ENCODE results near the gene MAN2B2. TPM values are rescaled to one million over a fixed set of nuclear protein-coding genes. Genes with fewer than 3 reads are reported as not detected.

The MAN2B2 gene
- total and polyA plus RNA-seq, 10 donors, result 7.9 to 40.3 (median 31.8) TPM

- intact Hi-C loops (cut with DNase I; ENCODE audit: low total_unique reads), result no loop called here
- no peak for TF ChIP-seq CTCF (IDR thresholded peaks at IDR 0.05 in 8 of 11, conservative IDR thresholded peaks at IDR 0.05 in 3 of 11)
- peak in 1 of 3 donors; percentile 27 for TF ChIP-seq POLR2AphosphoS5 (IDR thresholded peaks at IDR 0.05)
- Histone ChIP-seq H3K27me3 (replicated peaks in 1 of 7) (no peaks in the 10 kb centered on the region), H3K4me1 (no peaks in the 10 kb centered on the region), H3K27ac (no peak overlapping the region), H3K9me3 (no peaks in the 10 kb centered on the region), H3K36me3 (peaks cover 0 to 100% (median 78%) of the 10 kb centered on the region in 6 donors), H3K4me3 (no peak overlapping the region)
- DNase-seq, result no peak
- 88 to 99% (median 94%) methylated on average over 12 to 16 of the region's 16 CpGs for WGBS, 5 donors
These were observed 18.0 kb downstream of the MAN2B2 start for GRCh38 chr4:6592804-6593563.

GRCh38 chr4:6594341-6594740, 19.4 kb downstream of the MAN2B2 start:
- no peak for TF ChIP-seq POLR2A (IDR thresholded peaks at IDR 0.05)
- TF ChIP-seq POLR2AphosphoS5 (IDR thresholded peaks at IDR 0.05), result peak in 1 of 3 donors; percentile 31
- 93 to 96% (median 95%) methylated on average over 16 to 22 of the region's 22 CpGs for WGBS, 5 donors
- Histone ChIP-seq H3K4me3 (no peak overlapping the region), H3K36me3 (peaks cover 0 to 100% (median 72%) of the 10 kb centered on the region in 6 donors), H3K27ac (no peak overlapping the region), H3K9me3 (no peaks in the 10 kb centered on the region), H3K4me1 (no peaks in the 10 kb centered on the region), H3K27me3 (replicated peaks in 1 of 7) (no peaks in the 10 kb centered on the region)
- intact Hi-C loops (cut with DNase I; ENCODE audit: low total_unique reads), result no loop called here
- no peak for DNase-seq

GRCh38 chr4:6594826-6595355, 19.9 kb downstream of the MAN2B2 start:
- Histone ChIP-seq H3K36me3 (peaks cover 0 to 100% (median 71%) of the 10 kb centered on the region in 6 donors), H3K4me1 (no peaks in the 10 kb centered on the region), H3K27me3 (replicated peaks in 1 of 7) (no peaks in the 10 kb centered on the region), H3K9me3 (no peaks in the 10 kb centered on the region), H3K4me3 (no peak overlapping the region), H3K27ac (no peak overlapping the region)
- DNase-seq, result no peak
- TF ChIP-seq POLR2A (IDR thresholded peaks at IDR 0.05), result no peak
- no peak for TF ChIP-seq POLR2AphosphoS5 (IDR thresholded peaks at IDR 0.05)
- TF ChIP-seq CTCF (IDR thresholded peaks at IDR 0.05 in 8 of 11, conservative IDR thresholded peaks at IDR 0.05 in 3 of 11), result no peak
- intact Hi-C loops (cut with DNase I; ENCODE audit: low total_unique reads), result no loop called here
- WGBS, 5 donors, result 82 to 97% (median 87%) methylated on average over 6 to 7 of the region's 7 CpGs

DNA sequence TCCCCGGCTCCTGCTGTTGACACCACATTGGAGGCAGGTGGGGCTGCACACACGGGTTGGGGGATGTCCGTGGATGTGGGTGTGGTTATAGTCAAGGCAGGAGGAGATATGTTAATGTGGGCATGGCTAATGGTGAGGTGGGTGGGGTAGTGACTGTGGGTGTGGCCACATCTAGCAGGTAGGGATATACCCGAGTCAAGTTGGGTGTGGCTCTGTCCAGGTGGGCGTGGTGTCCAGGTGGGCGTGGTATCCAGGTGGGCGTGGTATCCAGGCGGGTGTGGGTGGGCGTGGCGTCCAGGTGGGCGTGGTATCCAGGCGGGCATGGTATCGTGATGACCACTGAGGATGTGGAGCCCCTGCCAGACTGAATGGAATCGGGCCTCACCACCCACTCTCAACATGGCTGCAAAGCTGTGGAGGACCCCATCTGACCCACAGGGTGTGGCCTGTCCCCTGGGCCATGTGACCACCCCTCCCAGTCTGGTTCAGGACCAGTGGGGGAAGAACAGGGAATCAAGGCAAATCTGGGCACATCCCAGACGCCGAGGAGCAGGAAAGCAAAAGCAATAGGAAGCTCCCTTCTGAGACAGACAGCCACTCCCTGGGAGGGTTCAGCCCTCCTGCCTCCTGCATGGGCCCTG, 21.0 kb downstream of the MAN2B2 start:
- Histone ChIP-seq H3K4me1 (no peaks in the 10 kb centered on the region), H3K4me3 (no peak overlapping the region), H3K27ac (no peak overlapping the region), H3K9me3 (no peaks in the 10 kb centered on the region), H3K27me3 (replicated peaks in 1 of 7) (no peaks in the 10 kb centered on the region), H3K36me3 (peaks cover 0 to 100% (median 71%) of the 10 kb centered on the region in 6 donors)
- 66 to 81% (median 76%) methylated on average over 13 to 16 of the region's 16 CpGs for WGBS, 5 donors
- no peak for DNase-seq
- intact Hi-C loops (cut with DNase I; ENCODE audit: low total_unique reads), result no loop called here
- TF ChIP-seq POLR2AphosphoS5 (IDR thresholded peaks at IDR 0.05), result no peak
- TF ChIP-seq POLR2A (IDR thresholded peaks at IDR 0.05), result no peak
- no peak for TF ChIP-seq CTCF (IDR thresholded peaks at IDR 0.05 in 8 of 11, conservative IDR thresholded peaks at IDR 0.05 in 3 of 11)
